Measurements from ENCODE around the gene INTS4.
"Not testable (repeated sequence)": the region's sequence is repeated elsewhere in the genome, so short reads cannot be mapped to it uniquely, and the experiment has no call there.

INTS4 gene

GRCh38 chr11:77882396-77882795 is 112.1 kb downstream of the INTS4 start:
- Mint-ChIP-seq H3K27ac (ENCODE audit: low read depth) (no peak overlapping the region), H3K36me3 (ENCODE audit: insufficient read depth) (peaks cover 37% of the 10 kb centered on the region), H3K9me3 (no peaks in the 10 kb centered on the region), H3K27me3 (no peaks in the 10 kb centered on the region), H3K4me3 (no peak overlapping the region), H3K4me1 (peaks cover 12% of the 10 kb centered on the region)
- ATAC-seq (replicated peaks; ENCODE audit: extremely low read depth, poor library complexity, severe bottlenecking) = no peak
- DNase-seq (ENCODE audit: low spot score in 2 of 2) = no peak

- peaks cover 29% of the 10 kb centered on the region for H3K36me3 Mint-ChIP-seq (ENCODE audit: insufficient read depth)
- H3K4me3 Mint-ChIP-seq = no peak overlapping the region
- no peak for DNase-seq (ENCODE audit: low spot score in 2 of 2)
- no peak for ATAC-seq (replicated peaks; ENCODE audit: extremely low read depth, poor library complexity, severe bottlenecking)
- peaks cover 12% of the 10 kb centered on the region for H3K4me1 Mint-ChIP-seq
- no peaks in the 10 kb centered on the region for H3K9me3 Mint-ChIP-seq
- no peak overlapping the region for H3K27ac Mint-ChIP-seq (ENCODE audit: low read depth)
- H3K27me3 Mint-ChIP-seq = no peaks in the 10 kb centered on the region
These were observed 115.2 kb downstream of the INTS4 start for GRCh38 chr11:77879218-77879617.

- not testable (repeated sequence) for H3K4me3 Mint-ChIP-seq; H3K27ac Mint-ChIP-seq (ENCODE audit: low read depth); ATAC-seq (replicated peaks; ENCODE audit: extremely low read depth, poor library complexity, severe bottlenecking); DNase-seq (ENCODE audit: low spot score in 2 of 2); H3K27me3 Mint-ChIP-seq; H3K9me3 Mint-ChIP-seq
- Mint-ChIP-seq H3K4me1 (peaks cover 12% of the 10 kb centered on the region), H3K36me3 (ENCODE audit: insufficient read depth) (peaks cover 22% of the 10 kb centered on the region)
These were observed 116.2 kb downstream of the INTS4 start for GRCh38 chr11:77878247-77878646.

- no peak for DNase-seq (ENCODE audit: low spot score in 2 of 2)
- ATAC-seq (replicated peaks; ENCODE audit: extremely low read depth, poor library complexity, severe bottlenecking) = no peak
- peaks cover 18% of the 10 kb centered on the region for H3K36me3 Mint-ChIP-seq (ENCODE audit: insufficient read depth)
- H3K4me1 Mint-ChIP-seq = peaks cover 12% of the 10 kb centered on the region
- H3K4me3 Mint-ChIP-seq = no peak overlapping the region
- H3K27ac Mint-ChIP-seq (ENCODE audit: low read depth) = no peak overlapping the region
- H3K27me3 Mint-ChIP-seq = no peaks in the 10 kb centered on the region
- H3K9me3 Mint-ChIP-seq = no peaks in the 10 kb centered on the region
These were observed 118.4 kb downstream of the INTS4 start for GRCh38 chr11:77876045-77876444.

- no peak overlapping the region for H3K27ac Mint-ChIP-seq (ENCODE audit: low read depth)
- H3K4me3 Mint-ChIP-seq = no peak overlapping the region
- peaks cover 14% of the 10 kb centered on the region for H3K36me3 Mint-ChIP-seq (ENCODE audit: insufficient read depth)
- no peaks in the 10 kb centered on the region for H3K9me3 Mint-ChIP-seq
- DNase-seq (ENCODE audit: low spot score in 2 of 2) (no peak), ATAC-seq (replicated peaks; ENCODE audit: extremely low read depth, poor library complexity, severe bottlenecking) (no peak)
- H3K4me1 Mint-ChIP-seq = peaks cover 2% of the 10 kb centered on the region
- no peaks in the 10 kb centered on the region for H3K27me3 Mint-ChIP-seq
These were observed 120.3 kb downstream of the INTS4 start for GRCh38 chr11:77874206-77874605.

- no peaks in the 10 kb centered on the region for H3K27me3 Mint-ChIP-seq
- ATAC-seq (replicated peaks; ENCODE audit: extremely low read depth, poor library complexity, severe bottlenecking) (no peak), DNase-seq (ENCODE audit: low spot score in 2 of 2) (no peak)
- H3K4me1 Mint-ChIP-seq = no peaks in the 10 kb centered on the region
- no peak overlapping the region for H3K27ac Mint-ChIP-seq (ENCODE audit: low read depth)
- H3K36me3 Mint-ChIP-seq (ENCODE audit: insufficient read depth) = peaks cover 11% of the 10 kb centered on the region
- H3K9me3 Mint-ChIP-seq = no peaks in the 10 kb centered on the region
- no peak overlapping the region for H3K4me3 Mint-ChIP-seq
These were observed 121.1 kb downstream of the INTS4 start for GRCh38 chr11:77873345-77873744.

- H3K27ac Mint-ChIP-seq (ENCODE audit: low read depth) = no peak overlapping the region
- H3K9me3 Mint-ChIP-seq = no peaks in the 10 kb centered on the region
- H3K27me3 Mint-ChIP-seq = no peaks in the 10 kb centered on the region
- H3K36me3 Mint-ChIP-seq (ENCODE audit: insufficient read depth) = peaks cover 9% of the 10 kb centered on the region
- no peaks in the 10 kb centered on the region for H3K4me1 Mint-ChIP-seq
- DNase-seq (ENCODE audit: low spot score in 2 of 2) (no peak), ATAC-seq (replicated peaks; ENCODE audit: extremely low read depth, poor library complexity, severe bottlenecking) (no peak)
- H3K4me3 Mint-ChIP-seq = no peak overlapping the region
These were observed 122.6 kb downstream of the INTS4 start for GRCh38 chr11:77871855-77872254.

- Mint-ChIP-seq H3K27ac (ENCODE audit: low read depth) (no peak overlapping the region), H3K4me3 (no peak overlapping the region), H3K9me3 (no peaks in the 10 kb centered on the region), H3K4me1 (no peaks in the 10 kb centered on the region), H3K27me3 (no peaks in the 10 kb centered on the region), H3K36me3 (ENCODE audit: insufficient read depth) (peaks cover 7% of the 10 kb centered on the region)
- DNase-seq (ENCODE audit: low spot score in 2 of 2) (no peak), ATAC-seq (replicated peaks; ENCODE audit: extremely low read depth, poor library complexity, severe bottlenecking) (no peak)
These were observed 125.7 kb downstream of the INTS4 start for GRCh38 chr11:77868744-77869143.

GRCh38 chr11:77866336-77866735 is 128.1 kb downstream of the INTS4 start:
- H3K27me3 Mint-ChIP-seq = no peaks in the 10 kb centered on the region
- H3K27ac Mint-ChIP-seq (ENCODE audit: low read depth) = no peak overlapping the region

GRCh38 chr11:77865805-77866204 is 128.7 kb downstream of the INTS4 start:
- H3K9me3 Mint-ChIP-seq = no peaks in the 10 kb centered on the region
- peaks cover 6% of the 10 kb centered on the region for H3K36me3 Mint-ChIP-seq (ENCODE audit: insufficient read depth)
- DNase-seq (ENCODE audit: low spot score in 2 of 2) (no peak), ATAC-seq (replicated peaks; ENCODE audit: extremely low read depth, poor library complexity, severe bottlenecking) (no peak)
- no peaks in the 10 kb centered on the region for H3K27me3 Mint-ChIP-seq
- H3K27ac Mint-ChIP-seq (ENCODE audit: low read depth) = no peak overlapping the region
- no peaks in the 10 kb centered on the region for H3K4me1 Mint-ChIP-seq
- H3K4me3 Mint-ChIP-seq = no peak overlapping the region

More at GRCh38 chr11:77866336-77866735, 128.1 kb downstream of the INTS4 start:
- no peak overlapping the region for H3K4me3 Mint-ChIP-seq
- ATAC-seq (replicated peaks; ENCODE audit: extremely low read depth, poor library complexity, severe bottlenecking) (no peak), DNase-seq (ENCODE audit: low spot score in 2 of 2) (no peak)
- no peaks in the 10 kb centered on the region for H3K4me1 Mint-ChIP-seq
- peaks cover 7% of the 10 kb centered on the region for H3K36me3 Mint-ChIP-seq (ENCODE audit: insufficient read depth)
- no peaks in the 10 kb centered on the region for H3K9me3 Mint-ChIP-seq

GRCh38 chr11:77861444-77861843 is 133.0 kb downstream of the INTS4 start:
- not testable (repeated sequence) for H3K9me3 Mint-ChIP-seq; DNase-seq (ENCODE audit: low spot score in 2 of 2); H3K27me3 Mint-ChIP-seq; H3K4me1 Mint-ChIP-seq; H3K27ac Mint-ChIP-seq (ENCODE audit: low read depth); H3K36me3 Mint-ChIP-seq (ENCODE audit: insufficient read depth); ATAC-seq (replicated peaks; ENCODE audit: extremely low read depth, poor library complexity, severe bottlenecking); H3K4me3 Mint-ChIP-seq

GRCh38 chr11:77857906-77858457 is 136.5 kb downstream of the INTS4 start:
- not testable (repeated sequence) for ATAC-seq (replicated peaks; ENCODE audit: extremely low read depth, poor library complexity, severe bottlenecking); H3K4me1 Mint-ChIP-seq; H3K4me3 Mint-ChIP-seq; DNase-seq (ENCODE audit: low spot score in 2 of 2); H3K27ac Mint-ChIP-seq (ENCODE audit: low read depth); H3K36me3 Mint-ChIP-seq (ENCODE audit: insufficient read depth); H3K9me3 Mint-ChIP-seq; H3K27me3 Mint-ChIP-seq

- Mint-ChIP-seq H3K9me3 (no peaks in the 10 kb centered on the region), H3K4me1 (no peaks in the 10 kb centered on the region), H3K4me3 (no peak overlapping the region), H3K27ac (ENCODE audit: low read depth) (peak overlapping the region; percentile 49), H3K36me3 (ENCODE audit: insufficient read depth) (peaks cover 5% of the 10 kb centered on the region), H3K27me3 (no peaks in the 10 kb centered on the region)
- DNase-seq (ENCODE audit: low spot score in 2 of 2) (no peak), ATAC-seq (replicated peaks; ENCODE audit: extremely low read depth, poor library complexity, severe bottlenecking) (no peak)
These were observed 139.6 kb downstream of the INTS4 start for GRCh38 chr11:77854838-77855237.

- H3K4me3 Mint-ChIP-seq = no peak overlapping the region
- H3K27ac Mint-ChIP-seq (ENCODE audit: low read depth) = no peak overlapping the region
- H3K27me3 Mint-ChIP-seq = no peaks in the 10 kb centered on the region
- no peaks in the 10 kb centered on the region for H3K9me3 Mint-ChIP-seq
- no peaks in the 10 kb centered on the region for H3K4me1 Mint-ChIP-seq
- no peak for DNase-seq (ENCODE audit: low spot score in 2 of 2)
- no peak for ATAC-seq (replicated peaks; ENCODE audit: extremely low read depth, poor library complexity, severe bottlenecking)
- H3K36me3 Mint-ChIP-seq (ENCODE audit: insufficient read depth) = peaks cover 7% of the 10 kb centered on the region
These were observed 143.0 kb downstream of the INTS4 start for GRCh38 chr11:77851503-77851902.

All from central memory CD8-positive, alpha-beta T cell (primary cell).